K562 (cell line): ENCODE results near the gene MCTS1. TPM values are rescaled to one million over a fixed set of nuclear protein-coding genes. Genes with fewer than 3 reads are reported as not detected.

ENCODE experiments used
- ATAC-seq: fragments of 200-7000 bp; cut with Tn5 transposase; 3 replicates; pipeline ENCODE4 v1.9.1; 2020; ENCODE audit warnings: moderate library complexity
- BruUV-seq: library from RNA; stranded (reverse); fragments of 400-500 nt; replicated peaks from 2 replicates; lab custom pipeline; 2021; lab: Mats Ljungman, UMichigan
- CTCF ChIA-PET: fragments of 300-600 bp; formaldehyde crosslinking; extraction: SDS; loops from one replicate; lab custom pipeline; 2021; ENCODE audit warnings: low intra/inter-chr PET ratio; lab: Yijun Ruan, JAX
- POLR2A ChIA-PET: fragments of 300-600, 350-650 bp; sonication (Branson Sonifier 250); formaldehyde crosslinking; extraction: SDS; loops from one replicate; lab custom pipeline; 2021; ENCODE audit warnings: antibody characterized with exemption, inconsistent platforms; lab: Yijun Ruan, JAX
- DNase-seq, 4 experiments: peaks; one replicate each; pipeline versions ENCODE4 v3.0.0 to v3.0.0-alpha.2; 2011 to 2018; ENCODE audit warnings: low spot score in 3 of 4, mixed read lengths in 3 of 4; ENCODE audit errors: extremely low read depth in 1 of 4
- FAIRE-seq: peaks from 2 replicates; lab custom pipeline; 2011; peaks lifted over from hg19 to GRCh38; lab: Jason Lieb, UNC
- H2AFZ ChIP-seq: 2 replicates; pipeline ENCODE4 v1.6.0; 2011; ENCODE audit warnings: low read depth, low read length, control low read depth, inconsistent platforms
- H3K27ac ChIP-seq: fragments of 200-600 bp; 3 replicates; pipeline ENCODE4 v1.8.0; 2011; ENCODE audit warnings: low read depth, mild to moderate bottlenecking, control low read depth, inconsistent platforms, low read length, moderate library complexity, mixed read lengths; ENCODE audit errors: extremely low read depth
- H3K27me3 ChIP-seq, 2 experiments: fragments of 300-600 bp in 1 of 2; 2 replicates in 1 of 2; 3 replicates in 1 of 2; pipeline versions ENCODE4 v1.6.0 to v1.8.0; 2011; ENCODE audit warnings: inconsistent platforms in 2 of 2, low read length in 2 of 2, mild to moderate bottlenecking in 1 of 2, mixed read lengths in 1 of 2, moderate library complexity in 1 of 2; ENCODE audit not compliant: control insufficient read depth in 2 of 2, insufficient read depth in 2 of 2
- H3K36me3 ChIP-seq: fragments of 300-600 bp; 3 replicates; pipeline ENCODE4 v1.8.0; 2011; ENCODE audit warnings: mild to moderate bottlenecking, low read length, inconsistent platforms; ENCODE audit not compliant: control insufficient read depth, insufficient read depth
- H3K4me1 ChIP-seq, 2 experiments: fragments of 200-600 bp in 1 of 2; replicated peaks in 1 of 2; 2 replicates in 1 of 2; 3 replicates in 1 of 2; pipeline versions ENCODE4 v1.5.1 to v1.8.0; 2011; ENCODE audit warnings: inconsistent platforms in 2 of 2, low read length in 2 of 2, mild to moderate bottlenecking in 1 of 2, mixed read lengths in 1 of 2, moderate library complexity in 1 of 2; ENCODE audit not compliant: control insufficient read depth in 2 of 2, insufficient read depth in 2 of 2
- H3K4me2 ChIP-seq: 2 replicates; pipeline ENCODE4 v1.6.1; 2011; ENCODE audit warnings: low read length, control low read depth, inconsistent platforms, mixed read lengths; ENCODE audit not compliant: insufficient read depth
- H3K4me3 ChIP-seq: fragments of 200-600 bp; sonication (generic), shearing (Covaris generic); 2 replicates; pipeline ENCODE4 v1.5.1; 2016; ENCODE audit warnings: control low read depth, inconsistent platforms
- H3K79me2 ChIP-seq: fragments of 200-600 bp; 3 replicates; pipeline ENCODE4 v1.8.0; 2011; ENCODE audit warnings: low read length, inconsistent platforms; ENCODE audit not compliant: control insufficient read depth, insufficient read depth
- H3K9ac ChIP-seq, 2 experiments: 2 replicates each; pipeline versions ENCODE4 v1.6.0 to v1.6.1; 2011; ENCODE audit warnings: low read depth in 2 of 2, low read length in 2 of 2, control low read depth in 1 of 2, inconsistent platforms in 1 of 2, mild to moderate bottlenecking in 1 of 2, mixed read lengths in 1 of 2; ENCODE audit not compliant: insufficient read depth in 1 of 2
- H3K9me1 ChIP-seq: one replicate; pipeline ENCODE4 v1.6.0; 2011; ENCODE audit warnings: inconsistent platforms, mild to moderate bottlenecking, low read length, moderate library complexity; ENCODE audit not compliant: control insufficient read depth, insufficient read depth
- H3K9me3 ChIP-seq: replicated peaks from 2 replicates; pipeline ENCODE4 v1.5.1; 2011; ENCODE audit warnings: low read depth, low read length, inconsistent platforms; ENCODE audit not compliant: control insufficient read depth, insufficient read depth
- H4K20me1 ChIP-seq: replicated peaks from 2 replicates; pipeline ENCODE4 v1.6.1; 2011; ENCODE audit warnings: low read length, inconsistent platforms, mixed read lengths; ENCODE audit not compliant: control insufficient read depth, insufficient read depth
- SPI1 ChIP-seq: IDR thresholded peaks from 2 replicates; pipeline ENCODE4 v1.6.1; 2011; ENCODE audit warnings: low read depth, low read length, control low read depth, borderline replicate concordance
- WGBS: fragments of 100-300 bp; shearing (Covaris generic); methylation state at CpG from one replicate; pipeline ENCODE4 v1.1.6; 2016; ENCODE audit warnings: low coverage, mixed read lengths; ENCODE audit not compliant: insufficient coverage; ENCODE audit errors: missing lambda C conversion rate; 5-methylcytosine and 5-hydroxymethylcytosine counted together
- in situ Hi-C: fragments of 300-500 bp; cut with MboI; formaldehyde crosslinking; loops from 4 replicates; pipeline ENCODE4 v1.15.0; 2018; ENCODE audit warnings: inconsistent platforms, mixed read lengths
- intact Hi-C: fragments of 100-400 bp; cut with micrococcal nuclease; formaldehyde crosslinking; loops from 2 replicates; pipeline ENCODE4 v1.14.2; 2022
- polyA plus RNA-seq, 8 experiments: library from polyadenylated mRNA; depleted of rRNA in 4 of 8; stranded (reverse) in 5 of 8; unstranded in 3 of 8; fragments of >200 nt; fragmentation: Nextera tagmentation in 2 of 8; fragmentation: Illumina TruSeq in 1 of 8; extraction: Ambion mirVana in 2 of 8; extraction: Trizol in 1 of 8; gene quantifications; 2 replicates each; pipeline versions ENCODE4 v1.2.1 to v1.2.3, GENCODE V29; 2011 to 2014; ENCODE audit warnings: inconsistent platforms in 1 of 8, missing spikeins in 1 of 8
- total RNA-seq, 7 experiments: library from RNA; depleted of rRNA in 6 of 7; stranded (reverse); fragments of >200 nt in 6 of 7; fragmentation: Illumina TruSeq in 2 of 7; extraction: Trizol in 2 of 7; gene quantifications; 2 replicates each; pipeline versions ENCODE4 v1.2.1 to v1.2.3, GENCODE V29; 2011 to 2021; ENCODE audit warnings: low replicate concordance in 1 of 7
- TF ChIP-seq, protein P1 (sequence below), 2 experiments: fragments of 250-450 bp in 1 of 2; fragments of 450-650 bp in 1 of 2; sonication (Bioruptor Pico) in 1 of 2; IDR thresholded peaks; 2 replicates each; pipeline versions ENCODE4 v1.6.1 to v1.8.0; 2016 to 2021; ENCODE audit warnings: mild to moderate bottlenecking in 2 of 2, moderate library complexity in 2 of 2, missing compliant biosample characterization in 1 of 2, missing genetic modification characterization in 1 of 2
- TF ChIP-seq, protein P2 (sequence below): fragments of 450-650 bp; IDR thresholded peaks from one replicate; pipeline ENCODE4 v1.6.1; 2018; ENCODE audit warnings: mild to moderate bottlenecking, moderate library complexity; ENCODE audit not compliant: partially characterized antibody

The MCTS1 gene
- total and polyA plus RNA-seq, 9 of the 15 experiments (the other 6 are each of a cell fraction or from before 2014, with no cell fraction given): 65.3 to 300 (median 152) TPM

DNA sequence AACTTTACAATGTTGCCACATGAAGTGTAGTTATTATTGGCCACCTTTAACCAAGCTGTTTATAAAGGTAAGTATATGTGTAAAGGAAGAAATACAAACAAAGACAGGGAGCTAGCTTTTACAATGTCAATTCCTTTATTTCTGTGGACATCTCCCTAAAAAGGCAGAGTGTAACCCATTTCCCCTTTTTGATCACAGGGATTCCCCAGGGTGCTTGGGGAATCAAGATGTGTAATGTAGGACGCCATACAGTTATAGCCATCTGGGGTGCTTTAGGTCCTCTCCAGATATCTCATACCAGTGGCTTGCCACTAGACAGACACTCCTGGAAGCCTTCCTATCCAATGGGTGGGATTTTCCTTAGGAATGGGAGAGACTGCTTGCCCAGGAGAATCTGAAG lies 39.0 kb upstream of the MCTS1 start:
- DNase-seq (no peak), FAIRE-seq (no peak), ATAC-seq (no peak)
- H3K27ac ChIP-seq: no peak overlapping the region
- H3K36me3 ChIP-seq: no peaks in the 10 kb centered on the region
- no peaks in the 10 kb centered on the region for H3K9me1 ChIP-seq
- no peak overlapping the region for H3K4me3 ChIP-seq
- H2AFZ ChIP-seq: peak overlapping the region; percentile 51; the same call in 1 of the 2 replicates
- H4K20me1 ChIP-seq: no peaks in the 10 kb centered on the region
- CTCF ChIA-PET: no interaction called here
- no peaks in the 10 kb centered on the region for H3K27me3 ChIP-seq
- WGBS: 17% methylated on average over 1 of the region's 1 CpG
- no peak overlapping the region for H3K9ac ChIP-seq
- no TSS peak for BruUV-seq
- peaks cover 20% of the 10 kb centered on the region for H3K79me2 ChIP-seq
- H3K4me2 ChIP-seq: no peak overlapping the region
- TF ChIP-seq, protein P1, sequence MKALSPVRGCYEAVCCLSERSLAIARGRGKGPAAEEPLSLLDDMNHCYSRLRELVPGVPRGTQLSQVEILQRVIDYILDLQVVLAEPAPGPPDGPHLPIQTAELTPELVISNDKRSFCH (CRISPR knock-in tag; IDR thresholded peaks at IDR 0.05): no peak
- TF ChIP-seq, protein P1 (tag; IDR thresholded peaks at IDR 0.05): no peak
- peak; percentile 83 for TF ChIP-seq SPI1
- TF ChIP-seq, protein P2, sequence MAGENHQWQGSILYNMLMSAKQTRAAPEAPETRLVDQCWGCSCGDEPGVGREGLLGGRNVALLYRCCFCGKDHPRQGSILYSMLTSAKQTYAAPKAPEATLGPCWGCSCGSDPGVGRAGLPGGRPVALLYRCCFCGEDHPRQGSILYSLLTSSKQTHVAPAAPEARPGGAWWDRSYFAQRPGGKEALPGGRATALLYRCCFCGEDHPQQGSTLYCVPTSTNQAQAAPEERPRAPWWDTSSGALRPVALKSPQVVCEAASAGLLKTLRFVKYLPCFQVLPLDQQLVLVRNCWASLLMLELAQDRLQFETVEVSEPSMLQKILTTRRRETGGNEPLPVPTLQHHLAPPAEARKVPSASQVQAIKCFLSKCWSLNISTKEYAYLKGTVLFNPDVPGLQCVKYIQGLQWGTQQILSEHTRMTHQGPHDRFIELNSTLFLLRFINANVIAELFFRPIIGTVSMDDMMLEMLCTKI: no peak
- H3K4me1 ChIP-seq: peaks cover 11 to 37% of the 10 kb centered on the region in 2 experiments
- H3K9me3 ChIP-seq: no peaks in the 10 kb centered on the region
- POLR2A ChIA-PET: no interaction called here
- intact Hi-C loops (no loop called here), in situ Hi-C loops (no loop called here)
